Neural cell (in vitro differentiated cells): ENCODE data around the gene GSTA3. TPM values are rescaled to one million over a fixed set of nuclear protein-coding genes. Genes with fewer than 3 reads are reported as not detected.
"Not testable (repeated sequence)": the region's sequence is repeated elsewhere in the genome, so short reads cannot be mapped to it uniquely, and the experiment has no call there.

ENCODE experiments used
- H2AFZ ChIP-seq: fragments of 200-600, 300-800 bp; sonication (generic), shearing (Covaris generic); 2 replicates; pipeline ENCODE4 v1.6.0; 2014; ENCODE audit warnings: low read depth, mild to moderate bottlenecking, antibody characterized with exemption, low read length, moderate library complexity
- H3F3A ChIP-seq: fragments of 200-600 bp; shearing (Covaris generic); 2 replicates; pipeline ENCODE4 v1.6.1; 2016; ENCODE audit warnings: mild to moderate bottlenecking, moderate library complexity, mixed read lengths, antibody characterized with exemption, low read length; ENCODE audit not compliant: insufficient read depth, poor library complexity, severe bottlenecking
- H3K27ac ChIP-seq: fragments of 200-600, 300-800 bp; sonication (generic), shearing (Covaris generic); 2 replicates; pipeline ENCODE4 v1.5.1; 2014; ENCODE audit warnings: mild to moderate bottlenecking, low read length, moderate library complexity
- H3K27me3 ChIP-seq: fragments of 300-800, 200-600 bp; sonication (generic), shearing (Covaris generic); 2 replicates; pipeline ENCODE4 v1.6.0; 2014; ENCODE audit warnings: mild to moderate bottlenecking, low read depth, low read length, moderate library complexity; ENCODE audit not compliant: insufficient read depth
- H3K36me3 ChIP-seq: fragments of 300-800, 200-600 bp; sonication (generic), shearing (Covaris generic); 2 replicates; pipeline ENCODE4 v1.5.1; 2014; ENCODE audit warnings: mild to moderate bottlenecking, antibody characterized with exemption, low read length, moderate library complexity; ENCODE audit not compliant: insufficient read depth
- H3K4me2 ChIP-seq: fragments of 300-800, 200-600 bp; sonication (generic), shearing (Covaris generic); 2 replicates; pipeline ENCODE4 v1.6.0; 2014; ENCODE audit warnings: mild to moderate bottlenecking, low read length
- H3K4me3 ChIP-seq: fragments of 300-800, 200-600 bp; sonication (generic), shearing (Covaris generic); 2 replicates; pipeline ENCODE4 v1.5.1; 2014; ENCODE audit warnings: mild to moderate bottlenecking, low read length, moderate library complexity
- H3K79me2 ChIP-seq: fragments of 200-600 bp; shearing (Covaris generic); replicated peaks from 2 replicates; pipeline ENCODE4 v1.6.0; 2014; ENCODE audit warnings: mild to moderate bottlenecking, low read length, moderate library complexity; ENCODE audit not compliant: insufficient read depth
- H3K9ac ChIP-seq: fragments of 300-800, 200-600 bp; sonication (generic), shearing (Covaris generic); 2 replicates; pipeline ENCODE4 v1.6.1; 2016; ENCODE audit warnings: mild to moderate bottlenecking, low read length, mixed read lengths
- H3K9me2 ChIP-seq: fragments of 200-600 bp; shearing (Covaris generic); 2 replicates; pipeline ENCODE4 v1.6.1; 2016; ENCODE audit warnings: mild to moderate bottlenecking, low read length, mixed read lengths; ENCODE audit not compliant: insufficient read depth
- H3K9me3 ChIP-seq: fragments of 200-600, 300-800 bp; sonication (generic), shearing (Covaris generic); 2 replicates; pipeline ENCODE4 v1.6.1; 2016; ENCODE audit warnings: mild to moderate bottlenecking, mixed run types, low read length, moderate library complexity, mixed read lengths
- H4K20me1 ChIP-seq: fragments of 200-600 bp; shearing (Covaris generic); 2 replicates; pipeline ENCODE4 v1.6.1; 2016; ENCODE audit warnings: mild to moderate bottlenecking, mixed run types; ENCODE audit not compliant: insufficient read depth
- EP300 ChIP-seq: fragments of 450-650 bp; conservative IDR thresholded peaks from 2 replicates; pipeline ENCODE4 v1.6.1; 2014; ENCODE audit warnings: antibody characterized with exemption, mild to moderate bottlenecking, moderate library complexity; ENCODE audit not compliant: poor library complexity, severe bottlenecking
- EZH2 ChIP-seq: fragments of 200-600, 300-800 bp; shearing (Covaris generic), sonication (generic); IDR thresholded peaks from 2 replicates; pipeline ENCODE4 v1.6.1; 2014; ENCODE audit warnings: antibody characterized with exemption, low read length, borderline replicate concordance, mild to moderate bottlenecking; ENCODE audit not compliant: insufficient read depth, poor library complexity, severe bottlenecking
- POLR2AphosphoS5 ChIP-seq: IDR thresholded peaks from 2 replicates; pipeline ENCODE4 v1.6.1; 2012
- polyA plus RNA-seq: library from polyadenylated mRNA; depleted of rRNA; stranded (reverse); fragments of >200 nt; gene quantifications from 2 replicates; pipeline ENCODE4 v1.2.3, GENCODE V29; 2014
- TF ChIP-seq, protein P1 (sequence below): IDR thresholded peaks from 2 replicates; pipeline ENCODE4 v1.6.1; 2012; ENCODE audit warnings: borderline replicate concordance

GSTA3 gene
- polyA plus RNA-seq, 1 donor from 2014 or later: not detected

DNA sequence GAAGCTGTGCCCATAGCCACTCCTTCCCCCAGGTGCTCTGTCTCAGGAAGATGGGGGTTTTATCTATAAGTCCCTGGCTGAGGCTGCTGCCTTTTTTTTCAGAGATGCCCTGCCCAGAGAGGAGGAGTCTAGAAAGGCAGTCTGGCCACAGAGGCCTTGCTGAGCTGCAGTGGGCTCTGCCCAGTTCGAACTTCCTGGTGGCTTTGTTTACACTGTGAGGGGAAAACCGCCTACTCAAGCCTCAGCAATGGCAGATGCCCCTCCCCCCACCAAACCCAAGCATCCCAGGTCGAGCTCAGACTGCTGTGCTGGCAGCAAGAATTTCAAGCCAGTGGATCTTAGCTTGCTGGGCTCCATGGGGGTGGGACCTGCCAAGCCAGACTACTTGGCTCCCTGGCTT is 53.4 kb downstream of the GSTA3 start:
- not testable (repeated sequence) for H3K79me2 ChIP-seq, H2AFZ ChIP-seq, H3K4me2 ChIP-seq, H3K9ac ChIP-seq, H3K9me2 ChIP-seq, H4K20me1 ChIP-seq, H3F3A ChIP-seq, H3K9me3 ChIP-seq, H3K27ac ChIP-seq, H3K27me3 ChIP-seq, H3K36me3 ChIP-seq, H3K4me3 ChIP-seq

DNA sequence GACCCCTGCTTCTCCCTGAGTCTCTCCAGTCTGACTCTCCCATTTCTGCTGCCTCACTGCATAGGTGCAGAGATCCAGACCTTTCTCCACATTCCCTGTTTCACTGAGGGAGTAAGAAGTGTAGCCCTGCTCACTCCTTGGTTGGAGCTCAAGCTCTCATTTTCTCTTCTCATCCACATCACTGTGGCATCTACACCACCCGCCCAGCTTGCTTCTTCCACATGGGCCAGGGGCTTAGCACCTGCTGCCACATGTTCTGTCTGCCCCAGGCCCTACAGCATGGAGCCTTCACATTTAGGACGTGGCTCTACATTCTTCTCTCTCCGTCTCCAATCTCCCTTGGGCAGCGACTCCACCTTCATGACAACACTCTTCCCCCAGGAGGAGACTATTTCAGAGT is 60.4 kb downstream of the GSTA3 start:
- TF ChIP-seq POLR2AphosphoS5 (no peak), EP300 (no peak), EZH2 (no peak)
- TF ChIP-seq, protein P1, sequence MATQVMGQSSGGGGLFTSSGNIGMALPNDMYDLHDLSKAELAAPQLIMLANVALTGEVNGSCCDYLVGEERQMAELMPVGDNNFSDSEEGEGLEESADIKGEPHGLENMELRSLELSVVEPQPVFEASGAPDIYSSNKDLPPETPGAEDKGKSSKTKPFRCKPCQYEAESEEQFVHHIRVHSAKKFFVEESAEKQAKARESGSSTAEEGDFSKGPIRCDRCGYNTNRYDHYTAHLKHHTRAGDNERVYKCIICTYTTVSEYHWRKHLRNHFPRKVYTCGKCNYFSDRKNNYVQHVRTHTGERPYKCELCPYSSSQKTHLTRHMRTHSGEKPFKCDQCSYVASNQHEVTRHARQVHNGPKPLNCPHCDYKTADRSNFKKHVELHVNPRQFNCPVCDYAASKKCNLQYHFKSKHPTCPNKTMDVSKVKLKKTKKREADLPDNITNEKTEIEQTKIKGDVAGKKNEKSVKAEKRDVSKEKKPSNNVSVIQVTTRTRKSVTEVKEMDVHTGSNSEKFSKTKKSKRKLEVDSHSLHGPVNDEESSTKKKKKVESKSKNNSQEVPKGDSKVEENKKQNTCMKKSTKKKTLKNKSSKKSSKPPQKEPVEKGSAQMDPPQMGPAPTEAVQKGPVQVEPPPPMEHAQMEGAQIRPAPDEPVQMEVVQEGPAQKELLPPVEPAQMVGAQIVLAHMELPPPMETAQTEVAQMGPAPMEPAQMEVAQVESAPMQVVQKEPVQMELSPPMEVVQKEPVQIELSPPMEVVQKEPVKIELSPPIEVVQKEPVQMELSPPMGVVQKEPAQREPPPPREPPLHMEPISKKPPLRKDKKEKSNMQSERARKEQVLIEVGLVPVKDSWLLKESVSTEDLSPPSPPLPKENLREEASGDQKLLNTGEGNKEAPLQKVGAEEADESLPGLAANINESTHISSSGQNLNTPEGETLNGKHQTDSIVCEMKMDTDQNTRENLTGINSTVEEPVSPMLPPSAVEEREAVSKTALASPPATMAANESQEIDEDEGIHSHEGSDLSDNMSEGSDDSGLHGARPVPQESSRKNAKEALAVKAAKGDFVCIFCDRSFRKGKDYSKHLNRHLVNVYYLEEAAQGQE: no peak
- Histone ChIP-seq H3K36me3 (no peaks in the 10 kb centered on the region), H4K20me1 (no peaks in the 10 kb centered on the region), H3F3A (no peaks in the 10 kb centered on the region), H3K9me3 (no peaks in the 10 kb centered on the region), H3K4me2 (no peak overlapping the region), H3K79me2 (no peaks in the 10 kb centered on the region), H2AFZ (no peak overlapping the region), H3K9me2 (no peaks in the 10 kb centered on the region), H3K4me3 (no peak overlapping the region), H3K27ac (no peak overlapping the region), H3K9ac (no peak overlapping the region), H3K27me3 (no peaks in the 10 kb centered on the region)

Other genes with a start within 250 kb of the GSTA3 start
- 268 and 326 TPM in 2 replicates for gene TMEM14A, start 238.6 kb downstream of the GSTA3 start, polyA plus RNA-seq
- not detected in 2 replicates for gene GSTA2, start 146.2 kb downstream of the GSTA3 start, polyA plus RNA-seq
- gene GSTA1, start 105.9 kb downstream of the GSTA3 start, polyA plus RNA-seq: 0.86 TPM in 1 of 2 replicates, not detected in the other
- gene GSTA5, start 68.9 kb downstream of the GSTA3 start, polyA plus RNA-seq: not detected in 2 replicates
- gene GSTA4, start 85.6 kb upstream of the GSTA3 start, polyA plus RNA-seq: 735 and 764 TPM in 2 replicates
- gene CILK1, start 152.1 kb upstream of the GSTA3 start, polyA plus RNA-seq: 14.0 and 15.0 TPM in 2 replicates
- 92.2 and 108 TPM in 2 replicates for gene FBXO9, start 155.7 kb upstream of the GSTA3 start, polyA plus RNA-seq
- gene GCM1, start 239.1 kb upstream of the GSTA3 start, polyA plus RNA-seq: not detected in 2 replicates